Retina (tissue), 1 donor: ENCODE results near the gene AKAP13.

Experiments used
- DNase-seq: peaks from one replicate; pipeline ENCODE4 v3.0.0-alpha.2; 2016

The AKAP13 gene

GRCh38 chr15:85689729-85690128, 309.3 kb downstream of the AKAP13 start:
- DNase-seq, result peak; percentile 32

- no peak for DNase-seq
Observed at GRCh38 chr15:85690561-85691231, 310.3 kb downstream of the AKAP13 start.

- no peak for DNase-seq
Observed at GRCh38 chr15:85691350-85692240, 311.2 kb downstream of the AKAP13 start.

GRCh38 chr15:85692321-85692720, 311.9 kb downstream of the AKAP13 start:
- DNase-seq, result no peak

- DNase-seq, result no peak
Observed at GRCh38 chr15:85692873-85693272, 312.5 kb downstream of the AKAP13 start.

- no peak for DNase-seq
Observed at GRCh38 chr15:85693277-85693676, 312.9 kb downstream of the AKAP13 start.

- no peak for DNase-seq
Observed at GRCh38 chr15:85694091-85694490, 313.7 kb downstream of the AKAP13 start.

GRCh38 chr15:85700767-85701166, 320.4 kb downstream of the AKAP13 start:
- no peak for DNase-seq

GRCh38 chr15:85702321-85703101, 322.1 kb downstream of the AKAP13 start:
- DNase-seq, result no peak

GRCh38 chr15:85704066-85704465, 323.7 kb downstream of the AKAP13 start:
- DNase-seq, result no peak

- DNase-seq, result no peak
Observed at GRCh38 chr15:85704720-85705429, 324.5 kb downstream of the AKAP13 start.

GRCh38 chr15:85706779-85707518, 326.5 kb downstream of the AKAP13 start:
- DNase-seq, result no peak

- DNase-seq, result no peak
Observed at GRCh38 chr15:85707519-85708338, 327.3 kb downstream of the AKAP13 start.

GRCh38 chr15:85708402-85708941, 328.1 kb downstream of the AKAP13 start:
- no peak for DNase-seq

- no peak for DNase-seq
Observed at GRCh38 chr15:85709250-85709649, 328.8 kb downstream of the AKAP13 start.

- DNase-seq, result no peak
Observed at GRCh38 chr15:85710340-85710842, 330.0 kb downstream of the AKAP13 start.

- no peak for DNase-seq
Observed at GRCh38 chr15:85711580-85712192, 331.3 kb downstream of the AKAP13 start.

- no peak for DNase-seq
Observed at GRCh38 chr15:85716261-85716660, 335.9 kb downstream of the AKAP13 start.

- DNase-seq, result no peak
Observed at GRCh38 chr15:85717212-85717611, 336.8 kb downstream of the AKAP13 start.
